GM21717 (cell line): ENCODE measurements around the gene DDOST.

ENCODE experiments used
- ATAC-seq: cut with Tn5 transposase; IDR thresholded peaks from one replicate; pipeline ENCODE4 v1.9.1; 2021; ENCODE audit warnings: mild to moderate bottlenecking, moderate library complexity; ENCODE audit not compliant: unreplicated experiment

DDOST gene

GRCh38 chr1:20661207-20662109 lies at the start of gene DDOST:
DDOST (minus strand) TSS chr1:20661369; CDS start chr1:20661350, 19 bp downstream.
- peak; percentile 93 for ATAC-seq

DNA sequence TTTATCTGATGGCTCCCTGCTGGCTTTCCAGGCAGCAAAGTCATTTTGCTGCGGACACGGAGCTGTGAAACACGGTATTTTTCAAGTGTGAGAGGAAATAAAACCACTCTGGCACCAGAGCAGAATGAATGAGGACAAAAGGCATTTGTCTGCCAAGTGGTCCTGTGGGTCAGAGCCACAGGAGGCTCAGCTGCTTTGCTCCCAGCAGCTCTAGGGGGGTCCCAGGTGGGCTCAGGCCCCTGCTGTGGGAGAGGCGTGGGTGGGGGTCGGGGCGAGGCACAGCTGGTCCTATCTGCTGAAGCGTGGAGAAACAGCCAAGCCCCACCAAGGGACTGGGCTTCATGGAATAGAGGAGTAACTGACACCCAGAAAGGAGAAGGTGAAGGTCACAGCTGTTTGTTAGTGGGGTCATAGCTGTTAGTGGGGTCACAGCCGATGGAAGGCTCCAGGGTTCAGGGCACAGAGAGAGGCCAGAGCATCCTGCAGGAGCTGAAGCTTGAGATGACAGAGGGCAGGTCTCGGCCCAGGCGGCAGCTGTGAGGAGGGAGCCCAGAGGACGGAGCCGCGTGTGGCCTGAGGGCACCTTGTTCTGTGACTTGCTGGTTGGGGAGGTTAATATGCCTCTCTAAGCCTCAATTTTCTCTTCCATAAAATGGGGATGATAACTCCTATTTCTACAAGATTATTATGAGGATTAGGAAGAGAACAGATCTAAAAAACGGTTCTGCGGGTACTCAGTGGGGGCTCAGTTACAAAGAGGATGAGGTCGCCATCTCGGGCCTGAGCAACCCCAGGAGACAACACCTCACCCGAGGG lies 49.5 kb upstream of the DDOST start:
- no peak for ATAC-seq

- ATAC-seq: no peak
These were observed 48.7 kb upstream of the DDOST start for GRCh38 chr1:20709868-20710267.

GRCh38 chr1:20708891-20709290 lies 47.7 kb upstream of the DDOST start:
- ATAC-seq: no peak

- no peak for ATAC-seq
These were observed 46.9 kb upstream of the DDOST start for GRCh38 chr1:20708057-20708456.

DNA sequence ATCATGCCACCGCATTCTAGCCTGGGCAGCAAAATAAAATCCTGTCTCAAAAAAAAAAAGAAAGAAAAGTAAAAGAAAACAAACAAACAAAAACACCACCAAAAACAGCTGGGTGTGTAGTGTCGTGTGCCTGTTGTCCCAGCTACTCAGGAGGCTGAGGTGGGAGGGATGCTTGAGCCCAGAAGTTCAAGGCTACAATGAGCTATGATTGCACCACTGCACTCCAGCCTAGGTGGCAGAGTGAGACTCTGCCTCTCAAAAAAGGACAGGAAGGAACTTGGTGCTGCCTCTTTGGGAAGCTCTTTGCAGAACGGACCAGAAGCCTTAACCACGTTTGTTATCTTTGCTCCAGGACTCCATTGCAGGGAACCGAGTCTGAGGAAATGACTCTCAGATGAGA lies 45.7 kb upstream of the DDOST start:
- ATAC-seq: no peak

DNA sequence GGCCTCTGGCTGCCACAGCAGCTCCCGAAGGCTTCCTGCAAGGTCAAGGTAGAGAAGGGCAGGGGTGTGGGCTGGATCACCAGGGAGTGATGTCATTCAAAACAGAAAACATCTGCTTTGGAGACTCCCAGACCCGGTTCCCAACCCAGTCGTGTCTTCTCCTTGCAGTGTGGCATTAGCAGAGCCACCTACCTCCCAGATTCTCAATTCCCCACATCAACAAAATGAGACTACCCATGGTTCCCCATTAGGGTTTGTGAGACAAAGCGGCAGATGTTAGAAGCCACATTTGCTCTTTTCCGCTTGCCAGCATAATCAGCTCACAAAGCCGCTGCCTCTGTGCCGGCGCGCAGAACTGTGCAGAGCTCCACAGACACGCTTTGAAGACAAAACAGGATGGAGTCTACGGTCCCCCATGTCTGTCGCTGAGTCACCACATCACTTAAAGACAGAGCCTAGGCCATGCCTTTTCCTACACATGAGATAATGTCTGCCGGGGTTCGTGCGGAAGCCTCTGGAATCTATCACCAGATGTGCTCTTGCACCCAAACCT lies 44.1 kb upstream of the DDOST start:
- ATAC-seq: no peak

DNA sequence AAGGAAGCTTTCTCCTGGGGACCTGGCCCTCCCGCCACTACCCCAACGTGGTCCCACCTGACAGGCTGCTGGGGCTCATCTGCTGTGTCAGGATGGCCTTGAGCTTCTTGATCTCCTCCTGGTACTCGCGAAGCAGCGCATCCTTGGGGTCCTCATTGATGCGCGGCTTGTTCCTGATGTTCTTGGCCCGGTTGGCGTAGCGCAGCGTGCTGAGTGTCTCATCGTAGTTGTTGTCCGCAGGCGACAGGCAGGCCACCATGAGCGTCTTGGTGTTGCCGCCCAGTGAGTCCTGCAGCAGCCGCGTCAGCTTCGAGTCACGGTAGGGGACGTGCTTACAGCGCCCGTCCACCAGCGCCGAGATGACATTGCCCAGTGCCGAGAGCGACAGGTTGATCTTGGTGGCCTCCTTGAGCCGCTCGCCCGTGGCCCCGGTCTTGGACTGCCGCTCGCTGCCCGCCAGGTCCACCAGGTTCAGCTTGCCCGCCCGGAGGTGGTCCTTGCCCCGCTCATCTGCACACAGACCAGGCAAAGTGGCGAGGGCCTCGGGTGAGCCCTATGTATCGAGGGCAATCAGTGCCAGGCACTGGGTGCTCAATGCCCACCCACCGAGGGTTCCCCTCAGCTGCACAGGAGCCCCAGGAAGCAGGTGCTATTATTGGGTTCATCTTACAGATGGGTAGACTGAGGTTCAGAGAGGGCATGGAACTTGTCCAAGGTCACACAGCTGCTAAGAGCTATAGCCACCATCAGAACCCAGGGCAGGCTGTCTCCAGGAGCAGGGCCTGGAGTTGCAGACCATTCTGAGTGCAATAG lies 43.4 kb upstream of the DDOST start:
- ATAC-seq: no peak

GRCh38 chr1:20703124-20703756 lies 42.1 kb upstream of the DDOST start:
- no peak for ATAC-seq

DNA sequence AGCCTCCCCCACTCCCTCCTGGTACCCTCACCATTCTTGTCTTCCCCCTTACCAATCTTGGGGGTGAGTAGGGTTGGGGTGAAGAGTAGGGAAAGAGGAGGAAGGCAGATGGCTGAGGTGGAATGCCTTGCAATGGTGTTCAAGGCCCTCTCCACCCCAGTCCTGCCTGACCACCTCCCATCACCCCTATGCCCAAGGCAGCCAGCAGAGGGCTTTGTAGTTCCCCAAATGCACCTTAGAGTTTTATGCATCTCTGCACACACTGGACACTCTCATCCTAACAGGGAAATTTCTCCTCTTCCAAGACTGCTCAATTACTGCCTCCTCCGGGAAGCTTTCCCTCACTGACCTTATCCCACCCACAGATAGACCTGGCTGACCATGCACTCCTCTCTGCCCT lies 41.2 kb upstream of the DDOST start:
- ATAC-seq: no peak

DNA sequence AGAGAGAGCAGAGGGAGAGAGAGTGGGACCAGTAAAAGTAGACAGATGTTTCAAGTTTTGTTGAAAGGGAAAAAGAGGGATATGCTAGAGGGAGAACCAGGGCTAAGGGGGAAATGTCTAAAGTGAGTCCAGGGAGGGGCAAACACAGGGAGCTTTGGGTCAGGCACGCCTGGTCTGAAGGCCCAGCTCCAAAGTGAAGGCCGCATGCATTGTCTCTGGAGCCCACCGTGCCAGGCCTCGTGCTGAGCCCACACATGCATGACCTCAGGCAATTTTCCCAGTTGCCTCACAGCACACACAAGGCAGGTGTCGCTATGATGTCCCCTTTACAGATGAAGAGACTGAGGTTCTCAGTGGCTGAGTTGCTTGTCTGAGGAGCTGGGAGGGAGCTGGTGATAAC lies 40.7 kb upstream of the DDOST start:
- ATAC-seq: no peak

DNA sequence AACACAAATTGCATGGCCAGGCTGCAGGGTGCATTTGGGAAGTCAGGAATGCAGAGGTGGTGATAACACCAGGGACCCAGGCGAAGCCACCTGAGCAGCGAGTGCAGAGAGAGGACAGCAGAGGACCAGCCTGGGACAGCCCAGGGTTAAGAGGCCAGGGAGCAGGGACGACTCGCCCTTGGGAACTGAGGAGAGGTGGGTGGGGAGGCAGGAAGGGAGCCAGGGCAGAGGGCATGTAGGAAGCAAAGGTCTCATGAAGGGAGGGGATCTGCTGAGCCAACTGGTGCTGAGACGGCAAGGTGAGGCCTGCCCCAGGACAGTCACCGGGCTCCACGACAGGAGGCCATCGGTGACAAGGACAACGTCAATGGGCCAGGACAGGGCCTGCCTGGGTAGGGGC lies 40.3 kb upstream of the DDOST start:
- ATAC-seq: no peak

- ATAC-seq: no peak
These were observed 39.6 kb upstream of the DDOST start for GRCh38 chr1:20700636-20701215.

- ATAC-seq: no peak
These were observed 38.4 kb upstream of the DDOST start for GRCh38 chr1:20699558-20699957.

GRCh38 chr1:20698195-20698910 lies 37.2 kb upstream of the DDOST start:
- no peak for ATAC-seq

DNA sequence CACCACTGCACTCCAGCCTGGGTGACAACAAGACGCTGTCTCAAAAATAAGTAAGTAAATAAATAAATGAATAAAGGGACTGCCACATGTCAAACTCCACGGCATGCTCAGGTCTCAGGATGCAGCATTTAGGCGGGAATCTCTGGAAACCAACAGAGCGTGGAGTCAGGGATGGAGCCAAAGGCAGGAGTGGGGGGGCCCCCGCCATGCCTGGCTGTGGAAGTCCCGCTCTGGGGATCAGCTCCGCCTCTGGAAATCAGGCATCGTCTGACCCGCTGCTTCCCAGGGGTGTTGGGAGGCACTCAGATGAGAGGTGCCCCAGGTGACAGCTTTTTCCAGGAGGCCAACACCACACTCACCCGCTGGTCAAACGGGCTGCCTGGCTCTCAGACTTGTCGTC lies 36.4 kb upstream of the DDOST start:
- ATAC-seq: no peak

DNA sequence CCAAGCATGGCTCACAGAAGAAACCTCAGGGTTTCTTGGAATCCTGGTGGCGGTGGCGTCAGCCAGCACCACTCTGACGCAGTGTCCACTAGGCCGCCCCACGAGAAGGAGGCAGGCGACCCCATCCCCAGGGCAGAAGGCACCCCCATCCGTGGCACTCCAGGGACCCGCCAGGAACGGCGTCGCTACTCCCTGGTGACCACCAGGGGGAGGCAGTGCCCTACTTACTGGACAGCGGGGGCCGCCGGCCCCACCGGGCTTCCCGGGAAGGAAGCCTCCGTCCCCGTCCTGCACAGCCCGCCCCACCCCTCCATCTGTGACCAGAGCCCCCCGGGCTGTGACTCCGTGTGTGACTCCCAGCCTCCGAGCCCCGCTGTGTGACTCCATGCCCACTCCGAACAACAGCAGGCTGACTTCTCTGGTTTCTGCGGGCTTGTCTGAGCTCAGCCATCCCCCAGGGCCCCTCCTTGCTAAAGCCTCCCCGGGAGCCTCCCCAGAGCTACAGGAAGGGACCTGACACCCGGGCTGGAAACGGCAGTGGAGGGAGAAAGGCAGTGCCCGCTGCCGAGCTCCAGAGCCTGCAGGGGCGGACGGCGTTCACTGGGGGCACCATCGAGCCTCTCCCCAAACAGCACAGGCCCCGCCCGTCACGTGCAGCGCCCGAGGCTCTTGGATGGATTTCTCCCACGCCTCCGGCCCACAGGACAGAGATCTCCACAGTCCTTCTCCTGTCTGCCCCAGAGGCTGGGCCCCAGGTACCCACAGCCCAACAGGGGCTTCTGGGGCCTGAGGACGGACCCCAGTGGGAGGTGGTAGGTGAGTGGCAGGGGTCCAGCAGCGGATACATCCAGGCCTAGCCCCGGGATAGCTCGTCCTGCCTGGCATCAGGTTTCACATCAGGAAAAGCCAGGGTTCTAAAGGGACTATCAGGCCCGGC lies 35.5 kb upstream of the DDOST start:
- no peak for ATAC-seq

- ATAC-seq: no peak
These were observed 34.3 kb upstream of the DDOST start for GRCh38 chr1:20695515-20695914.
